Heart right ventricle (tissue), 16 donors: ENCODE results near the gene CROT. TPM values are rescaled to one million over a fixed set of nuclear protein-coding genes. Genes with fewer than 3 reads are reported as not detected.

Source experiments
- ATAC-seq, 8 donors: fragments of 200-7000 bp; cut with Tn5 transposase; one replicate each; pipeline ENCODE4 v1.9.1; 2020; ENCODE audit warnings: mild to moderate bottlenecking in 8 of 8, moderate library complexity in 8 of 8, moderate number of reproducible peaks in 1 of 8
- DNase-seq, 2 donors: peaks; one replicate each; pipeline ENCODE4 v3.0.0-alpha.2; 2020
- H3K27ac ChIP-seq, 10 donors: fragments of 200-600 bp; sonication (generic) in 2 of 10; one replicate each; pipeline versions ENCODE4 v1.5.0 to v1.8.0; 2020 to 2022; ENCODE audit warnings: mild to moderate bottlenecking in 3 of 10
- H3K27me3 ChIP-seq, 7 donors: fragments of 200-600 bp; one replicate each; pipeline ENCODE4 v1.8.0; 2021 to 2022; ENCODE audit warnings: mild to moderate bottlenecking in 2 of 7
- H3K36me3 ChIP-seq, 9 donors: fragments of 200-600 bp; sonication (generic) in 1 of 9; one replicate each; pipeline versions ENCODE4 v1.5.0 to v1.8.0; 2020 to 2022; ENCODE audit warnings: mild to moderate bottlenecking in 2 of 9
- H3K4me1 ChIP-seq, 9 donors: fragments of 200-600 bp; sonication (generic) in 1 of 9; one replicate each; pipeline versions ENCODE4 v1.5.0 to v1.8.0; 2020 to 2022; ENCODE audit warnings: mild to moderate bottlenecking in 4 of 9
- H3K4me3 ChIP-seq, 10 donors: fragments of 200-600 bp; sonication (generic) in 2 of 10; one replicate each; pipeline versions ENCODE4 v1.5.0 to v1.8.0; 2020 to 2022; ENCODE audit warnings: mild to moderate bottlenecking in 7 of 10, moderate library complexity in 2 of 10
- H3K9me3 ChIP-seq, 11 donors: fragments of 200-600 bp in 10 of 11; sonication (generic) in 2 of 11; one replicate each; pipeline versions ENCODE4 v1.5.0 to v1.8.0; 2013 to 2022; ENCODE audit warnings: mild to moderate bottlenecking in 2 of 11, control low read depth in 1 of 11, moderate library complexity in 1 of 11
- CTCF ChIP-seq, 9 donors: fragments of 200-600 bp; sonication (generic) in 2 of 9; IDR thresholded peaks; one replicate each; pipeline versions ENCODE4 v1.5.0 to v1.8.0; 2021 to 2022; ENCODE audit warnings: antibody characterized with exemption in 9 of 9, mild to moderate bottlenecking in 5 of 9, moderate library complexity in 1 of 9
- WGBS, 2 donors: extraction: QIAGEN DNeasy Blood & Tissue Kit; methylation state at CpG; one replicate each; pipeline ENCODE4 v1.1.7; 2013; ENCODE audit warnings: inconsistent platforms in 1 of 2; 5-methylcytosine and 5-hydroxymethylcytosine counted together
- intact Hi-C, 10 donors: fragments of 100-400 bp; cut with DNase I; formaldehyde crosslinking; loops; one replicate each; pipeline versions ENCODE4 v1.11.1 to v1.14.2; 2022
- polyA plus RNA-seq, 2 donors: library from polyadenylated mRNA; stranded (reverse); fragments of 200-250 nt; gene quantifications; one replicate each; pipeline ENCODE4 v1.2.3, GENCODE V29; 2013
- total RNA-seq, 10 donors: library from RNA; stranded (reverse); fragmentation: NEBNext Ultra II Directional in 3 of 10; extraction: Animal tissue kit (Norgen Biotek cat#: 25700) in 3 of 10; gene quantifications; one replicate each; pipeline versions ENCODE4 v1.2.1 to v1.2.4, GENCODE V29; 2021 to 2023
- donor health status: Arrhythmogenic right ventricular cardiomyopathy.
- donor health status: ischemic (EF 13 %, LVEDD 7.1; RV severe dilation, severe dysfunction).
- donor health status: healthy with polysubstance abuse.
- donor health status: DM: no; HTN: yes; CAD: no.
- donor health status: DM: no; HTN: no; CAD: no.
- donor health status: ischemic (EF 25% LVEDD 6.9; RV normal size, moderate dysfunction).
- donor health status: ischemic (EF 25% LVEDD 5.7; RV mildly dilated, moderate dysfunction).
- donor health status: healthy.
- donor health status: DM: yes; HTN: yes; CAD: no.
- donor health status: Ischemic cardiomyopathy.
- donor health status: ischemic (EF 35%, LVEDD 5.7; RV mildly dilated, moderate dysfunction).
- donor health status: nonischemic (EF 11% LVEDD 7.7; RV severe dilation, severe dysfunction).
- donor health status: DM: yes; HTN: yes; CAD: no.
- donor health status: PGD.
- donor health status: ischemic (EF 29% LVEDD 5.4; RV normal size, mild dysfunction).
- donor health status: nonischemic (EF 23%, LVEDD 6.1; RV moderate dilation, normal function).

The CROT gene
- total and polyA plus RNA-seq, 12 donors: 4.3 to 10.6 (median 7.1) TPM

DNA sequence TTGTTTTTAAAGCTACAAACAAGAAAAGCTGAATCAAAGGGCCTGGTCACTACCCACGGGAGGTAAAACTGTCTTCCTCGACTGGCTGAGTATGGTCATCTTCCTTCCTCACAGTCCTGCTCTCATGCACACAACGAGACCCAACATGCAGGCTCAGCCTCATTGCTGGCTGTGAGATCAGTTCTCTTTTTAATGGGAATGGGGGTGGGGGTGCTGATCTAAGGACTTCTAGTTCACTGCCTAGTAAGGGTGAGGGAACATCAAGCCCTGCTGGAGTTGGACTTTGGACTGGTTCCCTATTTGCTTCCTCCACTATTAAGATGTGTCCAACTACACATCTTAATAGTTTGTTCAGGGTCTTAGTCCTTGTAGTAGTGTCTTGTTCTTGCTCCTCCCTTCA lies 81.8 kb downstream of the CROT start:
- Histone ChIP-seq H3K4me1 (no peaks in the 10 kb centered on the region), H3K9me3 (no peaks in the 10 kb centered on the region), H3K27ac (no peak overlapping the region), H3K4me3 (no peak overlapping the region), H3K36me3 (peaks cover 0 to 45% (median 0%) of the 10 kb centered on the region in 9 donors), H3K27me3 (no peaks in the 10 kb centered on the region)
- intact Hi-C loops: no loop called here
- DNase-seq (peak in 1 of 2 donors; percentile 8), ATAC-seq (peak in 5 of 8 donors; percentile 29 to 62 (median 39))
- 72 to 75% methylated on average over 3 of the region's 3 CpGs for WGBS, 2 donors
- TF ChIP-seq CTCF (IDR thresholded peaks at IDR 0.05): no peak

DNA sequence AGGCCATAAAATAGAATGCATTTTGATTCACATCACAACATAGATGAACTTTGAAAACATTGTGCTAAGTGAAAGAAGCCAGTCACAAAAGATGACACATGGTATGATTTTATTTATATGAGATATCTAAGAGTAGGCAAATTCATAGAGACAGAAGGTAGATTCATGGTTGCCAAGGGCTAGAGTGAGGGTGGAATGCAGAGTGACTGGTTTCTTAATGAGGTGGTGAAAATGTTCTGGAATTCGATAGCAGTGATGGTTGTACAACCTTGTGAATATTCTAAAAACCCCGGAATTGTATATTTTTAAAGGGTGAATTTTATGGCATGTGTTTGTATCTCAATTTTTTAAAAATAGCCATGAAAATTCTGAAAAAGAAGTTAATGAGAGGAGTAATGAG lies 87.1 kb downstream of the CROT start:
- H3K36me3 ChIP-seq: peaks cover 0 to 41% (median 0%) of the 10 kb centered on the region in 9 donors
- WGBS, 2 donors: 91 to 97% methylated on average over 2 of the region's 2 CpGs
- no peaks in the 10 kb centered on the region for H3K4me1 ChIP-seq
- ATAC-seq (no peak), DNase-seq (no peak)
- TF ChIP-seq CTCF (IDR thresholded peaks at IDR 0.05): no peak
- intact Hi-C loops: loop anchor here in 1 of 10 donors (10.0 kb wide), 1 partner anchor 258 kb away; no protein-coding TSS in a partner anchor
- H3K27ac ChIP-seq: no peak overlapping the region
- H3K4me3 ChIP-seq: no peak overlapping the region
- no peaks in the 10 kb centered on the region for H3K9me3 ChIP-seq
- H3K27me3 ChIP-seq: no peaks in the 10 kb centered on the region

DNA sequence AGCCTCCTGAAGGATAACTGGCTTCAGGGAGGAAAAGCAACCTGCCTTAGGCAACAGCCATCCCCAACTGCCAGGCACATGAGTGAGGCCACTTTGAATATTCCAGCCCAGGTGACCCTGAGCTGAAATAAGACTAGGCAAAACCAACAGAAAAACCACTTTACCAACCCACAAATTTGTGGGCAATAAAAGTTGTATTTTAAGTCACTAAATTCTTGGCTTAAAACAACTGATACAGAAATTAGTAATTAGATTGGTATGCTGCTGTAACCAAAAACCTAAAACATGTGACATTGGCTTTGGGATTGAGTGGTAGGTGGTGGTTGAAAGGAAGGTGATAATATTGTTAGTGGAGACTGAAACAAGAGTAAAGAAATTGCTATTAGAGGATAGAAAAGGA lies 90.1 kb downstream of the CROT start:
- no peak overlapping the region for H3K4me3 ChIP-seq
- DNase-seq (no peak), ATAC-seq (no peak)
- H3K4me1 ChIP-seq: no peaks in the 10 kb centered on the region
- H3K36me3 ChIP-seq: peaks cover 0 to 59% (median 0%) of the 10 kb centered on the region in 9 donors
- TF ChIP-seq CTCF (IDR thresholded peaks at IDR 0.05): no peak
- H3K9me3 ChIP-seq: no peaks in the 10 kb centered on the region
- H3K27ac ChIP-seq: no peak overlapping the region
- no peaks in the 10 kb centered on the region for H3K27me3 ChIP-seq
- intact Hi-C loops: loop anchor here in 1 of 10 donors (10.0 kb wide), 1 partner anchor 261 kb away; no protein-coding TSS in a partner anchor

GRCh38 chr7:87445897-87446296 lies 100.4 kb downstream of the CROT start:
- H3K36me3 ChIP-seq: peaks cover 0 to 27% (median 0%) of the 10 kb centered on the region in 9 donors
- TF ChIP-seq CTCF (IDR thresholded peaks at IDR 0.05): no peak
- no peak overlapping the region for H3K27ac ChIP-seq
- H3K9me3 ChIP-seq: no peaks in the 10 kb centered on the region
- H3K4me3 ChIP-seq: no peak overlapping the region
- intact Hi-C loops: no loop called here
- no peaks in the 10 kb centered on the region for H3K4me1 ChIP-seq
- no peaks in the 10 kb centered on the region for H3K27me3 ChIP-seq
- WGBS, 2 donors: 76% methylated on average over 4 of the region's 4 CpGs
- no peak for ATAC-seq
- peak in 1 of 2 donors; percentile 11 for DNase-seq
